ENCODE measurements around the gene CRYBB1. TPM values are rescaled to one million over a fixed set of nuclear protein-coding genes. Genes with fewer than 3 reads are reported as not detected.
"Not testable (repeated sequence)": the region's sequence is repeated elsewhere in the genome, so short reads cannot be mapped to it uniquely, and the experiment has no call there.

The CRYBB1 gene
- total RNA-seq, 4 donors from 2014 or later = 1.1 to 6.4 TPM; not detected in 2

DNA sequence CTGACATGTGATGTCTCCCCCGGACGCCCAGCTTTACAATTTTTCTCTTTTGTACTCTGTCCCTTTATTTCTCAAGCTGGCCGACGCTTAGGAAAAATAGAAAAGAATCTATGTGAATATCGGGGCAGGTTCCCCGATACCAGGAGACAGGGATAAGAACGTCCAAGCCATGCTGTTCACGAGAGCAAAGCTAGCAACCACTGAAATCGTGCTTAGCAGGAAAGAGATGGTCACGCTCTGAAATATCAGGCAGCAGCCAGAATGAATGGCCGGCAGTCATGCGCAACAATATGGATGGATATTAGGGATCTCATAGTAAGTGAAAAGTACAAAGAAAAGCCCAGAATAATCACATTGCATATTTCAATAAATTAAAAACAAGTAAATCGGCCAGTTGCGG lies 3.5 kb downstream of the CRYBB1 start:
- peaks cover 4% of the 10 kb centered on the region for H3K27me3 ChIP-seq
- no peak overlapping the region for H3K4me3 ChIP-seq
- in situ Hi-C loops (cut with MboI; ENCODE audit: low pct_ligation_motif_present in 1 of 4, low pct_unique_long_range_greater_than_20kb in 1 of 4, low sequenced_read_pairs in 3 of 4) (no loop called here), intact Hi-C loops (cut with DNase I; ENCODE audit: low total_unique reads) (no loop called here)
- H3K36me3 ChIP-seq = no peaks in the 10 kb centered on the region
- no peak for DNase-seq
- peak overlapping the region in 1 of 4 donors; percentile 47 for H3K27ac ChIP-seq
- H3K4me1 ChIP-seq = no peaks in the 10 kb centered on the region
- TF ChIP-seq POLR2AphosphoS5 (IDR thresholded peaks at IDR 0.05) (no peak), EP300 (IDR thresholded peaks at IDR 0.05; ENCODE audit: low read depth) (no peak), CTCF (IDR thresholded peaks at IDR 0.05) (no peak), POLR2A (IDR thresholded peaks at IDR 0.05) (no peak)
- 61 to 63% methylated on average over 9 to 14 of the region's 14 CpGs for WGBS, 2 donors (ENCODE audit: low coverage in 1 of 2)
- no peaks in the 10 kb centered on the region for H3K9me3 ChIP-seq

- DNase-seq; H3K36me3 ChIP-seq; intact Hi-C loops (cut with DNase I; ENCODE audit: low total_unique reads); H3K4me1 ChIP-seq; H3K27me3 ChIP-seq; H3K27ac ChIP-seq; in situ Hi-C loops (cut with MboI; ENCODE audit: low pct_ligation_motif_present in 1 of 4, low pct_unique_long_range_greater_than_20kb in 1 of 4, low sequenced_read_pairs in 3 of 4); H3K4me3 ChIP-seq; H3K9me3 ChIP-seq: not testable (repeated sequence)
- WGBS, 2 donors (ENCODE audit: low coverage in 1 of 2) = 42 to 50% methylated on average over 6 to 10 of the region's 10 CpGs
Measured at GRCh38 chr22:26613753-26614152, 4.1 kb downstream of the CRYBB1 start.

DNA sequence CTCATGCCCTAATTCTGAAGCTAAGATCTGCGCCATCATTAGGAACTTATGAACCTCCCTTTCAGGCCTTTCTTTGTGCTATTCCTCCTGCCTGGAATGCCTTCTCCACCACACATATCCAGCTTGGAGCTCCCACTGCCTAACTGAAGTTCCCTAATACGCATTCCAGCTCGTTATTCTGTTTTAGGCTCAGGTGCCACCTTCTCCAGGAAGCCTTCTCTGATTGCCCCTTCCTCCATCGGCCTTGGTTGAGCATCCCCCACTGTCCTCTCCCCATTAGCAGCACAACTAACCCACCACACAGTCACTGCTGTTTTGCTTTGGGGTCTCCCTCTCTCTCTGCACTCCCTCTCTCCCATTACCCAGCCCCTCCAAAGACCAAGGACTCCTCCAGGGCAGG lies 5.2 kb downstream of the CRYBB1 start:
- 89 to 91% methylated on average over 3 to 4 of the region's 4 CpGs for WGBS, 2 donors (ENCODE audit: low coverage in 1 of 2)
- TF ChIP-seq EP300 (IDR thresholded peaks at IDR 0.05; ENCODE audit: low read depth) = no peak
- TF ChIP-seq POLR2A (IDR thresholded peaks at IDR 0.05) = no peak
- no peak for TF ChIP-seq POLR2AphosphoS5 (IDR thresholded peaks at IDR 0.05)
- TF ChIP-seq CTCF (IDR thresholded peaks at IDR 0.05) = no peak
- intact Hi-C loops (cut with DNase I; ENCODE audit: low total_unique reads) (no loop called here), in situ Hi-C loops (cut with MboI; ENCODE audit: low pct_ligation_motif_present in 1 of 4, low pct_unique_long_range_greater_than_20kb in 1 of 4, low sequenced_read_pairs in 3 of 4) (no loop called here)
- no peak overlapping the region for H3K4me3 ChIP-seq
- H3K4me1 ChIP-seq = no peaks in the 10 kb centered on the region
- no peaks in the 10 kb centered on the region for H3K9me3 ChIP-seq
- H3K27ac ChIP-seq = no peak overlapping the region
- DNase-seq = no peak
- no peaks in the 10 kb centered on the region for H3K36me3 ChIP-seq
- H3K27me3 ChIP-seq = peaks cover 4% of the 10 kb centered on the region

GRCh38 chr22:26610996-26611395 lies 6.8 kb downstream of the CRYBB1 start:
- WGBS, 2 donors (ENCODE audit: low coverage in 1 of 2) = 33 to 35% methylated on average over 1 to 2 of the region's 2 CpGs
- in situ Hi-C loops (cut with MboI; ENCODE audit: low pct_ligation_motif_present in 1 of 4, low pct_unique_long_range_greater_than_20kb in 1 of 4, low sequenced_read_pairs in 3 of 4) = no loop called here
- peak overlapping the region in 1 of 4 donors; percentile 61 for H3K27ac ChIP-seq
- no peaks in the 10 kb centered on the region for H3K9me3 ChIP-seq
- intact Hi-C loops (cut with DNase I; ENCODE audit: low total_unique reads) = no loop called here
- H3K4me3 ChIP-seq = no peak overlapping the region
- H3K27me3 ChIP-seq = peaks cover 4% of the 10 kb centered on the region
- DNase-seq = no peak
- TF ChIP-seq CTCF (IDR thresholded peaks at IDR 0.05) (no peak), POLR2A (IDR thresholded peaks at IDR 0.05) (no peak), EP300 (IDR thresholded peaks at IDR 0.05; ENCODE audit: low read depth) (no peak), POLR2AphosphoS5 (IDR thresholded peaks at IDR 0.05) (no peak)
- no peaks in the 10 kb centered on the region for H3K36me3 ChIP-seq
- H3K4me1 ChIP-seq = no peaks in the 10 kb centered on the region

Measured in transverse colon (tissue), 4 donors.